SK-N-SH (cell line): ENCODE measurements around the gene CLEC10A. TPM values are rescaled to one million over a fixed set of nuclear protein-coding genes. Genes with fewer than 3 reads are reported as not detected.

Source experiments
- CTCF ChIA-PET: fragments of 300-600, 350-600 bp; formaldehyde crosslinking; extraction: SDS; loops from one replicate; lab custom pipeline; 2021; lab: Yijun Ruan, JAX
- POLR2A ChIA-PET: fragments of 350-600 bp; sonication (Branson Sonifier 250); formaldehyde crosslinking; extraction: SDS; loops from one replicate; lab custom pipeline; 2020; ENCODE audit warnings: antibody characterized with exemption, inconsistent platforms; lab: Yijun Ruan, JAX
- DNase-seq: peaks from one replicate; pipeline ENCODE4 v3.0.0; 2012
- H2AFZ ChIP-seq: fragments of 200-600 bp; sonication (generic); 2 replicates; pipeline ENCODE4 v1.8.1; 2016; ENCODE audit warnings: antibody characterized with exemption, mild to moderate bottlenecking, low read depth
- H3F3A ChIP-seq: fragments of 200-600 bp; sonication (generic); replicated peaks from 2 replicates; pipeline ENCODE3; 2016; ENCODE audit warnings: antibody characterized with exemption, mild to moderate bottlenecking; ENCODE audit not compliant: insufficient read depth
- H3K27ac ChIP-seq, 2 experiments: fragments of 200-500 bp in 1 of 2; fragments of 200-600 bp in 1 of 2; sonication (Bioruptor generic) in 1 of 2; sonication (generic), shearing (Covaris generic) in 1 of 2; 2 replicates each; pipeline versions ENCODE4 v1.5.1 to v1.6.1; 2014 to 2016; ENCODE audit warnings: low read depth in 2 of 2, inconsistent platforms in 1 of 2, low read length in 1 of 2, mild to moderate bottlenecking in 1 of 2, mixed read lengths in 1 of 2
- H3K27me3 ChIP-seq: fragments of 200-600 bp; sonication (generic), shearing (Covaris generic); 2 replicates; pipeline ENCODE4 v1.6.1; 2016; ENCODE audit warnings: mixed run types; ENCODE audit not compliant: insufficient read depth
- H3K36me3 ChIP-seq, 2 experiments: fragments of 200-500 bp in 1 of 2; fragments of 200-600 bp in 1 of 2; sonication (Bioruptor generic) in 1 of 2; sonication (generic) in 1 of 2; replicated peaks in 1 of 2; 2 replicates each; pipeline versions ENCODE3 to v1.5.1; 2014 to 2016; ENCODE audit warnings: low read length in 1 of 2, mild to moderate bottlenecking in 1 of 2; ENCODE audit not compliant: insufficient read depth in 2 of 2, control insufficient read depth in 1 of 2
- H3K4me1 ChIP-seq, 2 experiments: fragments of 200-500 bp in 1 of 2; fragments of 200-600 bp in 1 of 2; sonication (Bioruptor generic) in 1 of 2; sonication (generic), shearing (Covaris generic) in 1 of 2; 2 replicates each; pipeline versions ENCODE4 v1.5.1 to v1.6.1; 2014 to 2016; ENCODE audit warnings: low read depth in 1 of 2, low read length in 1 of 2, mixed run types in 1 of 2; ENCODE audit not compliant: insufficient read depth in 2 of 2, control insufficient read depth in 1 of 2
- H3K4me2 ChIP-seq: fragments of 200-600 bp; sonication (generic), shearing (Covaris generic); 2 replicates; pipeline ENCODE4 v1.6.1; 2017; ENCODE audit warnings: mixed run types
- H3K4me3 ChIP-seq, 2 experiments: fragments of 200-500 bp in 1 of 2; fragments of 200-600 bp in 1 of 2; sonication (Bioruptor generic) in 1 of 2; sonication (generic), shearing (Covaris generic) in 1 of 2; 2 replicates each; pipeline versions ENCODE4 v1.5.1 to v1.8.1; 2014 to 2016; ENCODE audit warnings: low read depth in 2 of 2, inconsistent platforms in 1 of 2, low read length in 1 of 2, mild to moderate bottlenecking in 1 of 2, mixed read lengths in 1 of 2, moderate library complexity in 1 of 2
- H3K79me2 ChIP-seq: fragments of 200-600 bp; sonication (generic); 2 replicates; pipeline ENCODE4 v1.8.1; 2017; ENCODE audit warnings: mild to moderate bottlenecking; ENCODE audit not compliant: insufficient read depth
- H3K9ac ChIP-seq: fragments of 200-600 bp; sonication (generic); 2 replicates; pipeline ENCODE4 v1.6.1; 2017; ENCODE audit warnings: mixed run types
- H3K9me2 ChIP-seq: fragments of 200-600 bp; sonication (generic); 2 replicates; pipeline ENCODE4 v1.6.1; 2017; ENCODE audit warnings: mixed run types
- H3K9me3 ChIP-seq: fragments of 200-600 bp; sonication (generic); 2 replicates; pipeline ENCODE4 v1.6.1; 2017; ENCODE audit warnings: mixed run types, mild to moderate bottlenecking, moderate library complexity
- H4K20me1 ChIP-seq: fragments of 200-600 bp; sonication (generic); 2 replicates; pipeline ENCODE4 v1.6.1; 2017; ENCODE audit warnings: mild to moderate bottlenecking, mixed run types; ENCODE audit not compliant: insufficient read depth
- EP300 ChIP-seq, 2 experiments: IDR thresholded peaks; 2 replicates each; pipeline versions ENCODE4 v1.4.0 to v1.6.1; 2012; ENCODE audit warnings: borderline replicate concordance in 1 of 2, low read depth in 1 of 2, low read length in 1 of 2
- EZH2phosphoT487 ChIP-seq: fragments of 200-600 bp; sonication (generic); IDR thresholded peaks from 2 replicates; pipeline ENCODE4 v1.6.1; 2017; ENCODE audit warnings: low read depth, mixed run types, mild to moderate bottlenecking, antibody characterized with exemption, moderate library complexity, borderline replicate concordance
- FOSL2 ChIP-seq: IDR thresholded peaks from 2 replicates; pipeline ENCODE4 v1.4.0; 2012; ENCODE audit warnings: low read depth, mild to moderate bottlenecking, moderate library complexity, borderline replicate concordance
- FOXM1 ChIP-seq: IDR thresholded peaks from 2 replicates; pipeline ENCODE4 v1.4.0; 2012; ENCODE audit warnings: low read depth, mild to moderate bottlenecking
- GABPA ChIP-seq: IDR thresholded peaks from 2 replicates; pipeline ENCODE4 v1.4.0; 2012; ENCODE audit warnings: low read depth, mild to moderate bottlenecking
- GATA2 ChIP-seq: sonication (generic); formaldehyde crosslinking; IDR thresholded peaks from 2 replicates; pipeline ENCODE4 v1.5.0; 2020; ENCODE audit warnings: mild to moderate bottlenecking, missing genetic modification reagents
- IRF3 ChIP-seq: fragments of 150-350 bp; IDR thresholded peaks from 2 replicates; pipeline ENCODE4 v1.6.1; 2016; ENCODE audit warnings: mild to moderate bottlenecking, low read depth, low read length
- JUND ChIP-seq: IDR thresholded peaks from 2 replicates; pipeline ENCODE4 v1.4.0; 2012
- MAX ChIP-seq: IDR thresholded peaks from 2 replicates; pipeline ENCODE4 v1.4.0; 2012; ENCODE audit warnings: low read depth
- NRF1 ChIP-seq: IDR thresholded peaks from 2 replicates; pipeline ENCODE4 v1.6.1; 2012; ENCODE audit warnings: low read depth, mild to moderate bottlenecking, low read length
- POLR2AphosphoS5 ChIP-seq: IDR thresholded peaks from 2 replicates; pipeline ENCODE4 v1.6.1; 2012; ENCODE audit warnings: low read depth, low read length
- RAD21 ChIP-seq: IDR thresholded peaks from 2 replicates; pipeline ENCODE4 v1.6.1; 2012; ENCODE audit warnings: mild to moderate bottlenecking, low read length
- REST ChIP-seq: IDR thresholded peaks from 2 replicates; pipeline ENCODE4 v1.6.1; 2012; ENCODE audit warnings: mild to moderate bottlenecking, low read depth, low read length, moderate library complexity
- RXRA ChIP-seq: IDR thresholded peaks from 2 replicates; pipeline ENCODE4 v1.4.0; 2012; ENCODE audit warnings: low read depth, mild to moderate bottlenecking, borderline replicate concordance
- SIN3A ChIP-seq: IDR thresholded peaks from 2 replicates; pipeline ENCODE4 v1.6.1; 2012; ENCODE audit warnings: low read depth, mild to moderate bottlenecking, low read length, moderate library complexity, borderline replicate concordance
- SMC3 ChIP-seq: IDR thresholded peaks from 2 replicates; pipeline ENCODE4 v1.6.1; 2012; ENCODE audit warnings: low read depth, low read length, improper control_type of control experiment
- TAF1 ChIP-seq: IDR thresholded peaks from 2 replicates; pipeline ENCODE4 v1.6.1; 2012; ENCODE audit warnings: low read depth, mild to moderate bottlenecking, low read length, moderate library complexity, borderline replicate concordance
- TCF12 ChIP-seq: IDR thresholded peaks from 2 replicates; pipeline ENCODE4 v1.4.0; 2012
- TEAD4 ChIP-seq: IDR thresholded peaks from 2 replicates; pipeline ENCODE4 v1.4.0; 2012; ENCODE audit warnings: mild to moderate bottlenecking, borderline replicate concordance; ENCODE audit not compliant: insufficient read depth
- USF1 ChIP-seq: IDR thresholded peaks from 2 replicates; pipeline ENCODE4 v1.4.0; 2012; ENCODE audit warnings: low read depth, borderline replicate concordance
- USF2 ChIP-seq: fragments of 150-350 bp; IDR thresholded peaks from 2 replicates; pipeline ENCODE4 v1.6.1; 2017; ENCODE audit warnings: antibody characterized with exemption, low read length, low read depth, borderline replicate concordance
- YY1 ChIP-seq: IDR thresholded peaks from 2 replicates; pipeline ENCODE4 v1.4.0; 2012; ENCODE audit warnings: low read depth, mild to moderate bottlenecking
- ZBTB33 ChIP-seq: IDR thresholded peaks from 2 replicates; pipeline ENCODE4 v1.4.0; 2012; ENCODE audit warnings: low read depth, borderline replicate concordance
- WGBS: methylation state at CpG from one replicate; pipeline ENCODE4 v1.1.6; 2017; ENCODE audit warnings: low lambda C conversion rate; 5-methylcytosine and 5-hydroxymethylcytosine counted together
- polyA plus RNA-seq, 3 experiments: library from polyadenylated mRNA; depleted of rRNA; stranded (reverse); fragments of >200 nt; gene quantifications; 2 replicates each; pipeline ENCODE4 v1.2.3, GENCODE V29; 2012

CLEC10A gene
- polyA plus RNA-seq, 1 of the 3 experiments (the other 2 are of a cell fraction) = not detected

- TF ChIP-seq POLR2AphosphoS5 (no peak), MAX (no peak), NRF1 (no peak), USF1 (no peak)
These were observed 51.0 kb downstream of the CLEC10A start (continued) for GRCh38 chr17:7029096-7029495.

GRCh38 chr17:7027335-7027734 lies 52.7 kb downstream of the CLEC10A start:
- Histone ChIP-seq H3K79me2 (no peaks in the 10 kb centered on the region), H3F3A (no peaks in the 10 kb centered on the region), H3K9me3 (no peaks in the 10 kb centered on the region), H3K4me3 (no peak overlapping the region), H3K27ac (no peak overlapping the region), H3K36me3 (no peaks in the 10 kb centered on the region), H4K20me1 (no peaks in the 10 kb centered on the region), H3K4me1 (peaks cover 0 to 9% of the 10 kb centered on the region in 2 experiments; a peak in 1 of 4 replicates), H3K9me2 (no peaks in the 10 kb centered on the region), H3K9ac (no peak overlapping the region), H3K27me3 (no peaks in the 10 kb centered on the region), H2AFZ (no peak overlapping the region), H3K4me2 (no peak overlapping the region)
- no peak for TF ChIP-seq MAX
- TF ChIP-seq JUND = no peak
- TF ChIP-seq FOSL2 = no peak
- no peak for TF ChIP-seq SIN3A
- no peak for TF ChIP-seq TAF1
- TF ChIP-seq ZBTB33 = no peak
- no peak for TF ChIP-seq FOXM1
- TF ChIP-seq SMC3 = no peak
- no peak for TF ChIP-seq YY1
- no peak for TF ChIP-seq IRF3
- no peak for TF ChIP-seq RAD21
- no peak for TF ChIP-seq GATA2 (CRISPR knock-in tag)
- no peak for TF ChIP-seq RXRA
- no peak for TF ChIP-seq REST
- no peak for TF ChIP-seq EP300 (IDR thresholded peaks at IDR 0.05; ENCODE audit: borderline replicate concordance in 1 of 2, low read depth in 1 of 2, low read length in 1 of 2)
- no peak for TF ChIP-seq USF2
- no peak for TF ChIP-seq TCF12
- no peak for TF ChIP-seq GABPA
- TF ChIP-seq TEAD4 = no peak
- no peak for TF ChIP-seq EZH2phosphoT487
- DNase-seq = no peak
- WGBS = 75% methylated on average over 1 of the region's 13 CpGs
- POLR2A ChIA-PET = no interaction called here
- CTCF ChIA-PET = interaction anchor here (0.8 to 1.9 kb wide), 2 partner anchors 19 to 138 kb away, joined by 4 to 11 read pairs; no protein-coding TSS in a partner anchor
